Progenitor cell of endocrine pancreas (in vitro differentiated cells): Measurements from ENCODE around the gene LRP2BP. TPM values are rescaled to one million over a fixed set of nuclear protein-coding genes. Genes with fewer than 3 reads are reported as not detected.

Source experiments
- DNase-seq: peaks from one replicate; pipeline ENCODE4 v3.0.0; 2021; ENCODE audit warnings: low spot score; ENCODE audit not compliant: unreplicated experiment
- H3K27ac Mint-ChIP-seq: 2 replicates; pipeline ENCODE4 v1.8.0; 2021; ENCODE audit warnings: mild to moderate bottlenecking, moderate library complexity, mixed read lengths
- H3K27me3 Mint-ChIP-seq: 2 replicates; pipeline ENCODE4 v1.8.0; 2021; ENCODE audit warnings: mixed read lengths
- H3K36me3 Mint-ChIP-seq: 2 replicates; pipeline ENCODE4 v1.8.0; 2022; ENCODE audit warnings: mixed read lengths; ENCODE audit not compliant: insufficient read depth
- H3K4me1 Mint-ChIP-seq: 2 replicates; pipeline ENCODE4 v1.8.0; 2021; ENCODE audit warnings: low read depth, mixed read lengths
- H3K4me3 Mint-ChIP-seq: 2 replicates; pipeline ENCODE4 v1.8.0; 2021; ENCODE audit warnings: low read depth, mild to moderate bottlenecking, moderate library complexity, mixed read lengths
- H3K9me3 Mint-ChIP-seq: 2 replicates; pipeline ENCODE4 v1.8.0; 2021; ENCODE audit warnings: low read depth, mixed read lengths
- total RNA-seq: library from RNA; stranded (reverse); gene quantifications from 2 replicates; pipeline ENCODE4 v1.2.1, GENCODE V29; 2021
- TF ChIP-seq, protein P1 (sequence below): fragments of 200-600 bp; sonication (generic); IDR thresholded peaks from one replicate; pipeline ENCODE4 v1.5.0; 2021; ENCODE audit warnings: antibody characterized with exemption, mild to moderate bottlenecking; ENCODE audit not compliant: unreplicated experiment

Gene LRP2BP
- total RNA-seq, 1 donor from 2014 or later, result 0.17 TPM

DNA sequence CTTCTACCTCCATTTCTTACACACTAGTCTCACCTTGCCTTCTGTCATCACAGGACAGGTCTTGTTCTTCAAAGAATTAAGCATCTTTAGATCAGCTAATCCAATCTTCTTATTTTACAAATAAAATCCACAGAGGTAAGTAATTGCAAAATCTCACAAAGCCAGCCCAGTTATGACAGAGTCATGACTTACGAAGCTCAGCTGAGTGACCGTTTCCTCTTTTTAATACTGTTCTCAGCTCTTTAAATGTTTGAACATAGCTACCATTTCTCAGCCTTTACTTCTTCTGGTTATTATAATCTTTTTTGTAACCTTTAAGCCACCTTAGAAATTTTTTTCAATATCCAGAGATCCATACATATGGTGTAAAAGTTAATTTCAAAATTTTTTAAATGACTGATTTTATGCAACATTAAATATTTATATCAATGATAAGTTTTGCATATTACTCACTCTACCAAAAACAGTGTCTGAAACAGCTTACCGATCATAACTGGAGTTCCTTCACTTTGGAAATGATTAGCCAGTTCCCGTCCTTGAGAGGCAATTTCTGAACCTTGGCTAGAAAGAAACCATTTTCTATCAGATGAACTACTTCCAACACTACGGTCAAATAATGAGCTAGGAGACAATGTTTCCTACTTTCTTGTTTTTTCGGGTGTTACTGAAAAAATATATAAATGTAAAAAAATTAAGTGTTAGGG lies 9.7 kb upstream of the LRP2BP start:
- Mint-ChIP-seq H3K4me3 (no peak overlapping the region), H3K4me1 (peaks cover 2% of the 10 kb centered on the region), H3K27me3 (no peaks in the 10 kb centered on the region), H3K27ac (no peak overlapping the region), H3K36me3 (peaks cover 19% of the 10 kb centered on the region), H3K9me3 (peaks cover 3% of the 10 kb centered on the region)
- TF ChIP-seq, protein P1, sequence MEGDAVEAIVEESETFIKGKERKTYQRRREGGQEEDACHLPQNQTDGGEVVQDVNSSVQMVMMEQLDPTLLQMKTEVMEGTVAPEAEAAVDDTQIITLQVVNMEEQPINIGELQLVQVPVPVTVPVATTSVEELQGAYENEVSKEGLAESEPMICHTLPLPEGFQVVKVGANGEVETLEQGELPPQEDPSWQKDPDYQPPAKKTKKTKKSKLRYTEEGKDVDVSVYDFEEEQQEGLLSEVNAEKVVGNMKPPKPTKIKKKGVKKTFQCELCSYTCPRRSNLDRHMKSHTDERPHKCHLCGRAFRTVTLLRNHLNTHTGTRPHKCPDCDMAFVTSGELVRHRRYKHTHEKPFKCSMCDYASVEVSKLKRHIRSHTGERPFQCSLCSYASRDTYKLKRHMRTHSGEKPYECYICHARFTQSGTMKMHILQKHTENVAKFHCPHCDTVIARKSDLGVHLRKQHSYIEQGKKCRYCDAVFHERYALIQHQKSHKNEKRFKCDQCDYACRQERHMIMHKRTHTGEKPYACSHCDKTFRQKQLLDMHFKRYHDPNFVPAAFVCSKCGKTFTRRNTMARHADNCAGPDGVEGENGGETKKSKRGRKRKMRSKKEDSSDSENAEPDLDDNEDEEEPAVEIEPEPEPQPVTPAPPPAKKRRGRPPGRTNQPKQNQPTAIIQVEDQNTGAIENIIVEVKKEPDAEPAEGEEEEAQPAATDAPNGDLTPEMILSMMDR, result no peak
- no peak for DNase-seq

DNA sequence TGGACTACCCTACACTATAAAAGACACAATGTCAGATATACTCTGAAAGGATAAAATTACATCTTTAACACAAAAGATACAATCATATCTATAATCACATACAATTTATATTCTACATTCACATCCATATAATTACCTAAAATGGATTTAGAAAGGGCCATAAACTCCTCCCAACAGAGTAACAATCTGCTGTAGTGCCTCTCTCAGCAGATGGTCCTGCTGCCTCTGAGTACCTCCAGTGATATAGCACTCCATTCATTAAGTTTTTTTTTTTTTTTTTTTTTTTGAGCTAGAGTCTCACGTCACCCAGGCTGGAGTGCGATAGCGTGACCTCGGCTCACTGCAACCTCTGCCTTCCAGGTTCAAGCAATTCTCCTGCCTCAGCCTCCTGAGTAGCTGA lies 8.3 kb upstream of the LRP2BP start:
- Mint-ChIP-seq H3K27me3 (no peaks in the 10 kb centered on the region), H3K4me1 (peaks cover 2% of the 10 kb centered on the region), H3K36me3 (peaks cover 24% of the 10 kb centered on the region), H3K27ac (no peak overlapping the region), H3K9me3 (no peaks in the 10 kb centered on the region), H3K4me3 (no peak overlapping the region)
- DNase-seq, result no peak
- TF ChIP-seq, protein P1, result no peak

DNA sequence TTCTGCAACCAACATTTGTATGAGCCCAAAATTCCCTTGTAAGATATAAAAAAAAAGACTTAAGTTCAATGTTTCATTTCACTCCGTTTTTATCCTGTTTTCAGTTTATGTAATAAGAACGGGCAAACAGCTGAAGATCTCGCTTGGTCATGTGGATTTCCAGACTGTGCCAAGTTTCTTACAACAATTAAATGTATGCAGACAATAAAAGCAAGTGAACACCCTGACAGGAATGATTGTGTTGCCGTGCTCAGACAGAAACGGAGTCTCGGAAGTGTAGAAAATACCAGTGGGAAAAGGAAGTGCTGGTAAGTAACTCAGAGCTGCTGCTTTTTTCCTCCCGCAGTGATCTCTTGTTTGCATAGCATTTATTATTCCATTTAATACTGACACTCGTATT lies 3.7 kb upstream of the LRP2BP start:
- Mint-ChIP-seq H3K9me3 (no peaks in the 10 kb centered on the region), H3K4me3 (no peak overlapping the region), H3K27ac (no peak overlapping the region), H3K36me3 (peaks cover 17% of the 10 kb centered on the region), H3K4me1 (peaks cover 12% of the 10 kb centered on the region), H3K27me3 (peaks cover 9% of the 10 kb centered on the region)
- TF ChIP-seq, protein P1, result no peak
- no peak for DNase-seq

DNA sequence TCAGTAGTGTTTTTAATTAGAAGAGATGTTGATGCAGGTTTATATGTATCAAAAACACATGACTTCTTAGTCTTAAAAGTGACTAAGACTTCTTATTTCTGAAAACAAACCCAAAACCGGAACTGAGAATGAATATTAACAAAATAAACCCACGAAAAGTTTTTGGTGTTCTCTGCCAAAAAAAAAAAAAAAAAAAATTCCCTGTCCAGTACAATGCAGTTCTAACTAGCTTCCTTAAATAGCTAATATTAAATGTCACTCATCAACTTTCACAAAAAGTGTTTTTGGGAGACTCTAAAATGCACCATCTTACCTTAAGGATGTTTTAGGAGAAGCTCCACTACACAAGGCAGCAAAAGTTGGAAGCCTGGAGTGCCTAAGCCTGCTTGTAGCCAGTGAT lies 2.9 kb upstream of the LRP2BP start:
- DNase-seq, result no peak
- peaks cover 15% of the 10 kb centered on the region for H3K36me3 Mint-ChIP-seq
- TF ChIP-seq, protein P1, result no peak
- peaks cover 14% of the 10 kb centered on the region for H3K27me3 Mint-ChIP-seq
- no peak overlapping the region for H3K27ac Mint-ChIP-seq
- H3K4me1 Mint-ChIP-seq, result peaks cover 12% of the 10 kb centered on the region
- H3K4me3 Mint-ChIP-seq, result no peak overlapping the region
- no peaks in the 10 kb centered on the region for H3K9me3 Mint-ChIP-seq

DNA sequence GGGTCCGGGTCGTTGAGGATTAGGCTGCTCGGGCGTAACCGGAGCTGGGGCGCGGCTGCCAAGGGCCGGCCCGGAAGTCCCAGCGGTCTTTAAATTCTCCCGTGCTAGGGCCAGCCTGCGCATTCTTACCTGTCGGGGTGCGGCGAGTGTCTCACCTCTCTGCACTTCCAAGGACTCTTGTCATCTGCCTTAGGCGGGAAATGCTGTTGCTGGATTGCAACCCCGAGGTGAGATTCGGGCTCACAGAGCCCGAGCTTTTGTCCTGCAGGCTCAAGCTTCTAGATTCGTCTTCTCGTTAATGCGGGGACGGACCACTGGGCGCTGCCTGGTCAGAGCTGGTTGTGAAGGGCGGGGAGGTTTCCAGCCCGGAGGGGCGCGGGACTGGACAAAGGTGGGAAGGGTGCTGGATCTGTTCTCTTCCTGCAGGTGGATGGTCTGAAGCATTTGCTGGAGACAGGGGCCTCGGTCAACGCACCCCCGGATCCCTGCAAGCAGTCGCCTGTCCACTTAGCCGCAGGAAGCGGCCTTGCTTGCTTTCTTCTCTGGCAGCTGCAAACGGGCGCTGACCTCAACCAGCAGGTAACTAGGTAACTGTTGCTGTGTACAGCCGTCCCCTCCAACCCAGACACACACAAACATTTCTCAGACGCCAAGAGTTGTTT lies 1.1 kb upstream of the LRP2BP start, which contains the start of gene ANKRD37:
TSS of gene ANKRD37 (plus strand) at position 118 of the 662 bp plus-strand sequence. CDS start at position 201, 83 bp downstream.
- peak within 1 kb of the TSS; percentile 83 for H3K4me3 Mint-ChIP-seq
- H3K27ac Mint-ChIP-seq, result peak within 1 kb of the TSS; percentile 98
- peaks cover 8% of the 10 kb centered on the region for H3K36me3 Mint-ChIP-seq
- DNase-seq, result peak; percentile 21
- H3K27me3 Mint-ChIP-seq, result peaks cover 14% of the 10 kb centered on the region
- peaks cover 11% of the 10 kb centered on the region for H3K4me1 Mint-ChIP-seq
- H3K9me3 Mint-ChIP-seq, result no peaks in the 10 kb centered on the region
- TF ChIP-seq, protein P1, result no peak
